GM19395 (cell line): ENCODE measurements around the gene SIN3B.

Experiments used
- ATAC-seq: cut with Tn5 transposase; IDR thresholded peaks from one replicate; pipeline ENCODE4 v1.9.1; 2021; ENCODE audit warnings: mild to moderate bottlenecking, moderate library complexity; ENCODE audit not compliant: unreplicated experiment

SIN3B gene

GRCh38 chr19:16908759-16909158, 79.6 kb downstream of the SIN3B start:
- ATAC-seq, result no peak

GRCh38 chr19:16911046-16911445, 81.8 kb downstream of the SIN3B start:
- ATAC-seq, result no peak

GRCh38 chr19:16912780-16913179, 83.6 kb downstream of the SIN3B start:
- ATAC-seq, result no peak

DNA sequence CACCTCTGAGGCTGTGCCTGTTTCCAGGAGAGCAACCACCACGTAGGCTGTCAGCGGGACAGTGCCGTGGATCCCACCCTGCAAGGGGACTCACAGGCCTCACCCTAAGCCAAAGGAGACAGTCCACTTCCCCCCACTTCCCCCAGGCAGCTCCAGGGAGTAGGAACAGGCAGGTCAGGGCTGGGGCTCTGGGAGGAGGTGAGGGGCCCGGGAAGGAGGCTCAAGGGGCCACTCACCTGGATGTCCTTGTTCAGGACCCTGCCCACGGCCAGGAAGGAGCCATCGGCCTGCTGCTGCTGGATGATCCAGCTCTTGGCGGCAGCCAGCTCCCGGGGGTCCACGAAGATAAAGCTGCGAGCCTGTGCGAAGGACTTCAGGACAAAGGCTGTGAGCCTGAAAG, 85.2 kb downstream of the SIN3B start:
- ATAC-seq, result no peak

DNA sequence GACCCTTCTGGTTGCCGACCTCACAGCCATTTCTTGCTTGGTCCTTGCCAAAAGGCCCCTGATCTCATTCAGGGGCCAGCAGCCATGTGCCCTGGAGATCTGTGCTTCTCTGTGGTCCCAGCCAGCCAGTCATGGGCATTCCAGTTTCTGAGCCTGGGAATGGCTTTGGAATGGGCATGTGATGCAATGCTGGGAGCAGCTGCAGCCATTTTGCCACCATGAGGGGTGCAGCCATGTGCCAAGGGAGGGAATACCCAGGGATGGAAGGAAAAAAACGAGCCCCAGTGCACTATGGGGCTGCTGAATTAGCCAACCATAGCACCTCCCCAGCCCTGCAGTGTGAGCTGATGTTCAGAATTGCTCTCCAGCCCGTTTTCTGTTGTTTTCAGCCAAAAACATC, 85.9 kb downstream of the SIN3B start:
- no peak for ATAC-seq

GRCh38 chr19:16915734-16916133, 86.5 kb downstream of the SIN3B start:
- ATAC-seq, result no peak

DNA sequence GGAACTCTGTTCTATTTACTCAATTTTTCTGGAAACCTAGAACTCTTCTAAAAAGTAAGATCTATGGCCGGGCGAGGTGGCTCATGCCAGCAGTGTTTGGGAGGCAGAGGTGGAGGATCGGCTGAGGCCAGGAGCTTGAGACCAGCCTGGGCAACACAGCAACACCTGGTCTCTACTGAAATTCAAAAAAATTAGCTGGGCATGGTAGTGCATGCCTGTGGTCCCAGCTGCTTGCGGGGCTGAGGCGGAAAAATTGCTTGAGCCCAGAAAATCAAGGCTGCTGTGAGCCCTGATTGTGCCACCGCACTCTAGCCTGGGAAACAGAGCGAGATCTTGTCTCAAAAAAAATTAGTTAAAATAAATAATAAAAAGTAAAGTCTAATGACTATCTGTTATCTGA, 88.2 kb downstream of the SIN3B start:
- ATAC-seq, result no peak

DNA sequence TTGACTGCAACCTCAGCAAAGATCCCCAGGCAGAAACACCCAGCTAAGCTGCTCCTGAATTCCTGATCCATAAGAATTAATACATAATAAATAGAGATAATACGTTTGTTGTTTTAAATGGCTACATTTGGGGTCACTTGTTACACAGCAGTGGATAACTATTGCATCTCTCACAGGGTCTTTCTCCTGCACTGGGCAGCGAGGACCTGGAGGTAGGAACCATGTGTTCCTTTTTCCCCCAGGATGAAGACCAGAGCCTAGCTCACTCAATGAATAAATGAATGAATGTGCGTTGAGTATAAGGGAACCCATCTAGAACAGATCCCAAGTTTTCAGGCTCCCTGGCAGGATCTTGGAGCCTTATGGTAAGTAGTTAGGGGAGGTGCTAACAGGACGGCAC, 90.3 kb downstream of the SIN3B start:
- ATAC-seq, result no peak

GRCh38 chr19:16920816-16921529, 91.8 kb downstream of the SIN3B start:
- no peak for ATAC-seq

GRCh38 chr19:16921766-16922591, 92.8 kb downstream of the SIN3B start:
- ATAC-seq, result no peak

DNA sequence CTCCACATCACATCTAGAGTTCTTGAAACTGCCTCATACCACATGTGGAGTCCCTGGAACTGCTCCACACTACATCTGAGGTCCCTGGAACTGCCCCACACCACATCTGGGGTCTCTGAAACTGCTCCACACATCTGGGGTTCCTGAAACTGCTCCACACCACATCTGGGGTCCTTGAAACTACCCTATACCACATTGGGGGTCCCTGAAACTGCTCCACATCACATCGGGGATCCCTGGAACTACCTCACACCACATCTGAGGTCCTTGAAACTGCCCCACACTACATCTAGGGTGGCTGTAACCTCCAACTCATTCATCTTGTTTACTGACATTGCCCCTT, 93.4 kb downstream of the SIN3B start:
- ATAC-seq, result no peak

- no peak for ATAC-seq
Measured at GRCh38 chr19:16922949-16923348, 93.8 kb downstream of the SIN3B start.

GRCh38 chr19:16927883-16928282, 98.7 kb downstream of the SIN3B start:
- ATAC-seq, result no peak

GRCh38 chr19:16928351-16928750, 99.2 kb downstream of the SIN3B start:
- ATAC-seq, result no peak

DNA sequence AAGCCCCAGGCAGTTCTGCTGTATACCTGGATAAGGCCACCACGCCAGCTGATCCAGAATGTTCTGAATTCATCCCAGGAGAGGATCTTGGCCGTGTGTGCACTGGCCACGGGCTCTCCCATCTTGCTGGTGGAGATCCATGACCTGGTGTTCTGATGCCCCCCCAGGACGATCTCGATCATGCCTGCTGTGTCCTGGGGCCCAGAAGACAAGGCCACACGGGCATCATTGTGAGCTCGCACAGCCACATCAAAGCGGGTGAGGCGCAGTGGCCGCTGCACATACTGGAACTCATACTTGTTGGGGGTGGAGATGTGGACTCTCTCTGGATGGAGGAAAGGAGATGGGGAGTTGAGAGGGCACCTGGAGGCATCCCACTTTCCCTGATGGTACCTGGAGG, 99.7 kb downstream of the SIN3B start:
- no peak for ATAC-seq
